HG03469 (cell line): ENCODE results near the gene DPM2.
A peak's percentile ranks its signal among the peaks of the same experiment; 100 is the strongest.

Experiments
- ATAC-seq: cut with Tn5 transposase; IDR thresholded peaks from one replicate; pipeline ENCODE4 v1.9.1; 2021; ENCODE audit warnings: mild to moderate bottlenecking, moderate library complexity, moderate number of reproducible peaks; ENCODE audit not compliant: unreplicated experiment

Gene DPM2

DNA sequence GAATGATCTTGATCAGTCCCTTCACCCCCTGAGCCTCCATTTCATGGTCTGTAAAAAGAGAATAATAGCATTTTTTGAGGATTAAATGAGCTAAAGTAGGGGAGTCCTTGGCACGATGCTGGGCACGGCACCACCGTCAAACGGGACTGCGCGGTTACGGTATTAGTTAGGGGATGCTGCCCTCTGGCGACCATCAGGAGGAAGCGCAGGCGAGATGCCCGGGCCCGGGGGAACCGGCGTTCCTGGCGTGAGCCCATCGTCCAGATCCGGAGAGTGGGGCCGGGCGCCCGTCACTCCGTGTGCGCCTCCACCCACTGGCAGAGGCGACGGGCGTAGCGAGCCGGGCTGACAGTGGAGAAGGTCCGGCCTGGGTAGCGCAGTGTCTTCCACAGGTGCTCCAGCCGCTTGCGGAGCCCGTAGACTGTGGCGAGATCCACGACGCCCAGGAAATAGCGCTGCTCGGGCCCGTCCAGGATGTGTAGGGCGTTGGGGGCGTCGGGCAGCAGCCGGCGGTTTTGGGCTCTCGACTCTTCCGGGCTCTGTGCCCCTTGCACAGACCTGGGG lies 16.0 kb downstream of the DPM2 start:
- no peak for ATAC-seq

DNA sequence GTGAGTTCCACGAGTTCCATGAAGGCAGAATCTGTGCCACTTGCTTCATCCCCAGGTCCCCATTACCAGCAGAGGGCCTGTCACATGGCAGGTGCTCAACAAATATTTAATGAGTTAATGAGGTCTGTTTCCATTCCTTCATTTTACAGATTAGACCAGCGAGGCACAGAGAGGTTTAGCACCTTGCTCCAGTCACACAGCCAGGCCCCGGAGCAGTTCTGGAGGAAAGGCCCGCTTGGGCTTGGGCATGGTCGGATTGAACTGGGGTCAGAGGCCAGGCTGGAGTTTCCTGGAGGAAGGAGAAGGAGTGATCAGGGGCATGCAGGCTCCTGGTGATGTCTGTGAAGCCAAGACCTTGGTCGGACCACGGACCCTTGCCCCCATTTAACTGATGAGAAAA lies 16.9 kb downstream of the DPM2 start:
- no peak for ATAC-seq

DNA sequence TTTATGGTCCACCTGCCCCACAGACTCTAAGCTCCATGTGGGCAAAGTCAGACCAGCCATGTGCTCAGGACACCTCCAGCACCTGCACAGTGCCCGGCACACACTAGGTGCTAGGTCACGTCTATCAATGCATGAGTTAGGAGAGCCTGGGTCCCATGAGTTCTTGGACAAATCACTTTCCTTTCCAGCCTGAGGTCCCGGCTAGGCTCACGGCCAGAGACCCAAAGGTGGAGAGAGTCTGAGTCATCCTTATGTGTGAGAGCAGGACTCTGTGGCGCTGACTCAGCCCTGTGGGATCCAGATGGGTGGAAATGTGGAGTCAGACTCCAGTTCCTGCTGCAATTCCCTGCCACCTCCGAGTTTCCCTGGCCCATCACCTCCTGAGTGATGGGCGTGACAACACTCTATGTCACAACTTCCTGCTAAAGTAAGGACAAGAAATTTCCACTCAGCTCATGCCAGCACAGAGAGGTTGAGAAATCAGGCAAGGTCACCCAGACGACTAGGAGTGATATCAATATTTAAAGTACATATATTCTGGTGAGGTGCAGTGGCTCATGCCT lies 18.3 kb downstream of the DPM2 start:
- ATAC-seq = no peak

DNA sequence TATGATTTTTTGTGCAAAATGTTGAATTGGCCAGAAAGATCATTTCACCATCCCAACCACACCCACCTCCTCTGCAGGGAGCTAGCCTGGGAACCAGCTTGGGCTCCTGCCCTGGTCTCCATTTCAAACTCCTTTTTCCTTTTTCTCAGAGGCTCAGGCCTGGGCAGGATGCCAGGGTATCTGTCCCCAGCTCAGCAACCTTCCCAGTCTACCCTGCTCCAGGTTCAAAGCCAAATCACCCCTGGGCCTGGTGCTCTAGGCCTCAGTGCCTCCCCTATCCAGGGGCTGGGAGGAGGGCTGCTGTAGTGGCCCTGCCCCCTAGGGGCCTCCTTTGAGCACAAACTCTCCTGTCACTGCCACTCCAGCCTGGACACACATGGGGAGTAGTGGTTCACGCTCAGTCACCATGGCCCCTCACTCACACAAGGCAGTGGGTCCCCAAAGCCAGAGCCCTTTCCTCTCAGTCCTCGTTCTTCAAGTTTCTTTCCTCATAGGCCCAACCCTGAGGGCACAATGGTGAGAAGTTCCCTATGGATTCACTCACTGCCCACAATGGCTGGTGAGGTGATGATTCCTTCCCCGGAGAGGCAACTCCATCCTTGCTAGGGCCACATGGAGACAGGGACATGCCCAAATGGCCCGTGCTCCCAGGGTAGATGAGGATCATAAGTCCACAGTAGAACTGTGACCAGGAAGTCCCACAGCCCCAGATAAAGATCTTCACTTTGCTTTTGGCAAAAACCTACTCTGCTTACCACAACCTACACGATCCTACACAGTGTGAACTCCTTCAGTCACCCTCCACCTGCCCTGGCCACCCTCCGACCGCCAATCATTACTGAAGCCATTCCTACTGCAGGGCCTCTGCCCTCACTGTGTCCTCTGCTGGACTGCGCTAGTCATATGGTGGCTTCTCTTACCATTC lies 19.2 kb downstream of the DPM2 start:
- ATAC-seq = no peak

DNA sequence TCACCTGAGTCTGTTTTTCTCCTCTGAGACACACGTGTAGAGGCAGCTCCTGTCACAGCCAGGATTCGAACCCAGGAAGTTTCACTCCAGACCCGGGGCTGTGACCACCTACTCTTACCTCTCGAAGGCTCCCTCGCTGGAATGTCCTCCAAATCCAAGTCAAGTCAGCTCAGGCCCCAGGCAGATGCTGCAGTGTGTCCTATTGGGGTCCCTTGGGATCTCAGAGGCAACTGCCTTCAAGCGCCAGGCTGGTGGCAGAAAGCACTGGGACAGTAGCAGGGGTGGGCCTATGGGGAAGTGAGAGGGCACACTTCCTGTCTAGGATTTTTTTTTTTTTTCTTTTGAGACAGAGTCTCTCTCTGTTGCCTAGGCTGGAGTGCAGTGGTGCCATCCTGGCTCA lies 20.1 kb downstream of the DPM2 start:
- no peak for ATAC-seq

DNA sequence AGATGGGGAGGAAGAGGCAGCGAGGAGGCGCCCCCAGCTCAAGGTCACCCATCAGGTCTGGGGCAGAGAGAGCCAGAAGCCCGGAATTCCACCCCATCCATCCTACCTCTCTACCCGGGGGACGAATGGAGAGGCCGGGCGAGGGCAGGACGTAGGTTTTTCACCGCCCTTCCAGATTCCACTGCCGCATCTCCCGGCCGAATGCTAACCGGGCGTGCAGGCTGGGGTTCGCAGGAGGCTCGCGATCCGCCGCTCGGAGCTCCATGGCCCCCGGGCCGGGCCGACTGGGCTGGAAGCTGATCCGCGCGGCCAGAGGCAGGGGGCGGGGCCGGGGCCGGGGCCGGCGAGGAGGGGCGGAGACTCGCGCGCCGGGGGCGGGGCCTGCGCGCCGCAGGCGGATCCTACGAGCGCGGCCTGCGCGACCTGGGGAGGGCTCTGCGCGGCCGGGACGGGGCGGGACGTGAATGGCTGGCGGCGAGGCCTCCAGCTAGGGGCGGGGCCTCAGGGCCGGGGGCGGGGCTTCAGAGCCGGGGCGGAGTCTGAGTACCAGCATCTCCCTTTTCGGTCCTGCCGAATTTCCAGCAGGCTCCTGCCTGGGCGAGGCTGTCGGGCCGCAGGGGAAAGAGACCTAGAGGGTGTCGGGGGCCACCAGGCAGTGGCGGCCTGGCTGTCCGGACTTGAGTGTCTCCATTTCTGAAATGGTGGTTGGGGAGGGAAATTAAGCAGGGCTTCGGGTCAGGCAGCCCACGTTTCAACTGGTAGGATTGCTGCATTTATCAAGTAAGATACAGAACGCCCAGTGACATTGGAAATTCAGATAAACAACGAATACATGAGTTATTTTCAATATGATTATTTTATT lies 20.7 kb downstream of the DPM2 start, which contains the start of gene ST6GALNAC4:
ST6GALNAC4 (minus strand) TSS at position 322 of the 862 bp plus-strand sequence. CDS start 622 bp downstream, outside the sequence.
- peak; percentile 34 for ATAC-seq

DNA sequence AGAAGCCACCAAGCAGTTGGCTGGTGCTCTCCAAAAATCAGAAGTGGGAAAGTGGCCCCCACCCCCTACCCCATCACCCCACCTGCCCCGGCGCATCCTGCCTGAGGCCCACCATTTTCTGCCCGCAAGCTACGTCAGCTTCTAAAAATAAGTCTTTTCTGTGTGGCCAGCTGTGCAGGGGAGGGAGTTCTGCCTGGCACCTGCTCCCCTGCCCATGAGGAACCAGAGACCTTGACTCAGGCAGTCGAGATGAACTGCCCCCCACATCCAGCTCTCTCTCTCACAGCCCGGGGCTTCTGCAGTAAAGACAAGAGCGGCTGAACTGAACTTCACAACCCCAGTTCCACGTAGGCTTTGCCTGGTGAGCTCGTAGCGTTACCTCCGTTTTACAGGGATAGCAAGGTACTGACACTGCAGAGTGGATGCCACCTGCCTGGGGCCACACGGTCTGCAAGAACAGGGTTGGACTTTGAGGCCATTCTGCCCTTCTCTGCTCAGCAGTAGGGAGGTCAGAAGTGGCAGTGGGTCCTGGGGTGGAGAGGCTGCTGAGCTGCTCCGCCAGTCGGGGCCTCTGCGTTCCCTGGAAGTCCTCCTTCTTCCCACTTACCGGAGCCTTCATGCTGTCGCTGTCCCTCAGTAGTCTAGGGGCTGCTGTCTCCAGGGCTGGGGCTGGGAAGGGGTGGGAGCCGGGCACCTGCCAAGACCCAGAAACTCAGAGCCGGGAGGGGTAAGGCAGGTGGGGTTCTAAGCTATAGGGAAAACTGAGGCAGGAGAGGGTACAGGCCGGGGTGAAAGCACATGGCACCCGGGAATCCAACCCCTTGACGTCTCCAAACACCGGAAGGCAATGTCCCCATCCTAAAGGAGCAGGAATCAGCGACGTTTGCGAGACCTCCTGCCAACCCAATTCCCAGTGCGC lies 21.6 kb downstream of the DPM2 start:
- no peak for ATAC-seq

DNA sequence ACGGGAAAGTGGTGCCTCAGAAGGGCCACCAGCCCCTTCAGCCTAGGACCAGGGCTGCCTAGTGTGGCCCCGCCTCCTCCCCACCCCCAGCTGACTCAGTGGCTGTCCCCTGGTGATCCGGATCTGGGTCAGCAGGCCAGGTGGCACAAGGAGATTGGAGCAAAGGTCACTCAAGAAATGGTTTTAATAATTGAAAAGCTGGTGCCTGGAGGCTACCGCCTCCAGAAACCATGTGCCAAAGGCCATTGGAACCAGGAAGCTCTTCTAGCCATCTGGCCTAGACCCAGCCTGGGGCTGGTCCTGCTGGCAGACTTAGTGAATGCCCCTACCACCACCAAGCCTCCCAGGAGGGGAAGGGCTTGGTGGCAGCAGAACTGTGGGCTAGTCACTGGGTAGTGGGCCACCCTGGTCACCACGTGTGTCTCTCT lies 22.3 kb downstream of the DPM2 start:
- ATAC-seq = no peak

DNA sequence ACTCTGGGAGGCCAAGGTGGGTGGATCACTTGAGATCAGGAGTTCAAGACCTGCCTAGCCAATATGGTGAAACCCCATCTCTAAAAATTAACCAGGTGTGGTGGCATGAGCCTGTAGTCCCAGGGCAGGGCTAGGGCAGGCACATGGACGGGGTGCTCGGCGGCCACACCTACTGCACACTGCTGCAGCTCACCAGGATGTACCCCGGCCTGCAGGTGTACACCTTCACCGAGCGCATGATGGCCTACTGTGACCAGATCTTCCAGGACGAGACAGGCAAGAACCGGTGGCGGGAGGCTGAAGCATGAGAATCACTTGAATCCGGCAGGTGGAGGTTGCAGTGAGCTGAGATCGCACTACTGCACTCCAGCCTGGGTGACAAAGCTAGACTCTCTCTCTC lies 24.0 kb downstream of the DPM2 start:
- no peak for ATAC-seq

DNA sequence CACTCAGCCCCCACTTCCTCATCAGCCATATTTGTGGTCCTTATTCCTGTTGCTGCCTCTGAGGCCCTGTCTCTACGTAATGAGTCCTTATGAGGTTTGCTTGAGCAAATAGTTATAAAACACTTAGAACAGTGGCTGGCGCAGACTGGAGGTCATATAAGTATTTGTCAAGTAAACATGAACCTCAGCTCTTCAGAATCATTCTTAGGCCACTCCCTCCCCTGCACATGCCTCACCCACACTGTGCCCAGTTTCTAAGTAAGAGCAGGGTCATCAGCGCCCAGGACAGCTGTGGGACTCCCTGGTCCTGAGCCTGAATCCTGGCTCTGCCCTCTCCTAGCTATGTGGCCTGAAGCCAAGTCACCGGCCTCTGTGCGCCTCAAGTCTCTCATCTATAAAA lies 24.8 kb downstream of the DPM2 start:
- ATAC-seq = no peak

DNA sequence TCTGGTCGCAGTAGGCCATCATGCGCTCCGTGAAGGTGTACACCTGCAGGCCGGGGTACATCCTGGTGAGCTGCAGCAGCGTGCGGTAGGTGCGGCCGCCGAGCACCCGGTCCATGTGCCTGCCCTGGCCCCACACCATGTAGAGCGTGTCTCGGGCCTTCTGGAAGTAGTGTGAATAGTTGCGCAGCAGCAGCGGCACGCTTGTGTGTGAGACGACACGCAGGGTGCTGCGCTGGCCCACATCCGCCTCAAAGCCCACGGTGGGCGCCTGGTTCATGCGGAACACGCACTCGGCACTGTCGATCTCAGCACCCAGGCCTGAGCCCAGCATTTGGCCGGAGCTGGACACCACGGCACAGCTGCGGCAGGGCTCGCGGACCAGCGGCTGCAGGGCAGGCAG lies 25.4 kb downstream of the DPM2 start:
- ATAC-seq = no peak

DNA sequence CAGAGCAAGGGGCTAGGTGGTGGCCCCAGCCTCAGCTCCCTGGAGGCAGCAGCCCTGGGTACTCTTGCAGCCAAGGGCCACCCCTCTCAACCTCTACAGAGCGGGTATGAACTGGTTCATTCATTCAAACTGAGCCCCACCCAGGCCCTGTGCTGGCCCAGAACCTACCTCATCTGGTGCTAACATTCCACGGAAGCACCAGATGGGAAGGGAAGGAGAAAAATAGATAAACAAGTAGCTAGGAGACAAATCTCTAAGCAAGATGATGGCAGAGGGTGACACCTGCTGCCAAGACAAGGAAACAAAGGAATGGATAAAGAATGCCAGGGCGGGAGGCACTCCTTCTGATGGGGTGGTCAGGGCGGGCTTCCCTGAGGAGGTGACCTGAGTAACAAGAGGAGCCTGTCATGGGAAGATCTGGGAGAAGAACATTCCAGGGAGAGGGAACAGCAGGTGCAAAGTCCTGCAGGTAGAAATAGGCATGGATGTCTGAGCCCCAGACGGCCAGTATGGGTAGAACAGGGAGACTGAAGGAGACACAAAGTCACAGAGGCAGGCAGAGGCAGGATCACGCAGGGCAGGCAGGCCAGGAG lies 26.9 kb downstream of the DPM2 start:
- ATAC-seq = no peak

DNA sequence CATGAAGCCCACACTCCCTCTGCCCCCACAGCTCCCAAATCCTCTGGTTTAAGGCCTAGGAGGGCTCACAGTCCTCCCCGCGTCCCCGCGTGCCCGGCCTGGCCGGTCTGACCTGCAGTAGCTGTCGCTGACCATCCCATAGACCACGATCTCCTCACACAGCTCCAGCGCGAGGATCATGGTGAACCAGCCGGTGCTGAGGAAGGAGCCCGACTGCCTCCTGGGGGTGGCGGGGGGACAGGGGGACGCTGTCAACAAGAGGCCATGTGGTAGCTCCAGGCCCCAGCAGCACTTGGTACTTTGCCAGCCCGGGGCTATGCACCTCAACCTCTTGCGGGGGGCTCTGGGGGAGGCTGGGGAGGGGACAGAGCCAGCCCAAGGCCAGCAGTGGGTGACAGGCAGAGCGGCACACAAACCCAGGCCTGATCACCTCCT lies 27.8 kb downstream of the DPM2 start:
- ATAC-seq = no peak

DNA sequence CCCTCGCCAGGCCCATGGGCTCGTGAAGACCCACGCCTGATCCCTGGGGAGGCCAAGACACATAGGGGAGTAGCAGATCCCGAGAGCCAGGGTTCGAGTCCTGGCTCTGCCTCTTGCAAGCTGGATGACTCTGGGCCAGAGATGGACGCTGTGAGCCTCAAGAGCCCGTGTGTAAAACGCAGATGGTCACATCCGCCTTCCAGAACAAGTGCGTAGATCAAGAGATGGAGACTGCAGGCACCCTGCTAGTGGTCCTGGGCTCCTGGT lies 29.1 kb downstream of the DPM2 start:
- ATAC-seq = no peak

DNA sequence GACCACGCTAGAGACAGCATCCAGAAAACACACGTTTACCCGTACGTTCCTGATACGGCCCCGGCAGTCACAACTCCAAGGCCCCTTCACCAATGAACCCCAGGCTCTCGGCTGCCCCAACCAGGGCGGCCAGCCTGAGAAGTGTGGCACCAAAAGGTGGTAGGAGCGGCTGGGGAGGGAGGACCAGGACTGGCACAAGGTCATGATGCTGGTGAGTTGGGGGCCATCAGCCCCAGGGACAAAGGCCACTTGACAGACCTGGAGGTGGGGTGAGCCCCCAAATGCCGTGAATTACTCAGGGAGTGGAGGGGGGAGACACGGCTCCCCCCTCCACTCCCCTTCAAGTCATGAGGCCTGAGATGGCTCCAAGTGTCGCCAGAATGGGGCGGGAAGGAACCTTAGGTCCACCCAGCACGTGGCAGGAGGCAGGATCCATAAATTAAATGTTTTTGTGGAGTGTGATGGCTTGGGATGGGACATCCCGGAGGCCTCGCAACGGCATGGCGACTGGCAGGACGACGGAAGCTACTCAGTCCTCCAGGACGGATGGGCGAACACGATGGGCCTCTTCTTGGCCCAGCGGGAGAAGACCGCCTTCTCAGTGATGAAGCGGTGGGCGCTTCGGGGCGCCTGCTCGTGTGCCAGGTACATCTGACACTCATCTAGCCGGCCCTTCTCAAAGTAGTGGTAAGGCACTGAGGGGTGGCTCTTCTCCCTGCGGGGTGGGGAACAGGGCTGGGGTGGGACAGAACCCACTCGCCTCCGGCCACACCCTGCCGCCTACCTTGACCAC lies 29.6 kb downstream of the DPM2 start:
- no peak for ATAC-seq

DNA sequence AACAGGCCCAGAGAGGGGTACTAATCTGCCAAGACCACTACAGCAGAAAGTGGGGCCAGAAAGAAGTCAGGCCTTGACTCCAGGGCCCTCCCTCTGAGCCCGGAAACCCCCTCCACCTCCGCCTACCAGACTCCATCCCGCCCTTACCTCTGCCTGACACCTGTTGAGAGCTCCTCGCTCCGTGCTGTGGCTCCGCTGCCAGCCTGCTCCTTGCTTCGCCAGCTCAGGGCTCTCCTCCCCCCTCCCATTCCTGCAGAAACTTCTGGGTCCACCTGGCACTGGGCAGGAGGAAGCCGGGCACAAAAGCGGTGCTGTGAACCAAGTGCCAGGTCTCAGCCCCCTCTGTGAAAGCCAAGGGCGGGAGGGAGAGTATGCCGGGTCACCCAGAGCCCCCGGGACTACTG lies 31.9 kb downstream of the DPM2 start:
- ATAC-seq = no peak

DNA sequence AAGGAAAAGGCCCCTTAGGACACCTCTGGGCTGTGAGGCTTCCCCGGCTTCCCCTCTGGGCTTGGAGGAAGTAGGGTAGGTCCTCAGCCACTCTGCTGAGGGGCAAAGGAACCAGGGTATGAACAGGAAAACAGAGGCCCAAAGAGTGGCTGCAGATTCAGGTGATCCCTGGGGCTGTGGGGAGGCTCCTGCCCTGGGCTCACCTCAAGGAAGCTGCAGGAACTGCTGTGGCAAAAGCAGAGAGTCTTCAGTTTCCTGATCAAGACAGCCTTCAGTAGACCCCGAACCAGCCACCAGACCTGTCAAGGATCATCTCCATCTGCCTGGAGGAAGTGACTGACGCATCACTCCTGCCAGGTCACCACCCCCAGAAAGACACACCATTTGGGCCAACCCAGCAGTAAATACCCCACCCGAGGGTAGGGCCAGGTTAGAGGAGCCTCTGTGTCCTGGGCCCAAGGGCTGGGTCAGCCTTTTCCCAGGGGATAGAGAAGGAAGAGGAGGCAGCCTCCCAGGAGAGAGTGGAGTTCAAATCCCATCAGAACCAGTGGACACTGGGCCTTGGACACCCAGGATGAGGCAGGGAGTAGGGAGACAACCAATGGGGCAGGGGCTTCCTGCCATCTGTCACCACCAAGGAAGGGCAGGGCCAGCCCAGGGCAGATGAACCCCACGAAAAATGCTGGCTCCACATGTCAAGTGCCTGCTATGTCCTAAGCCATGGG lies 32.5 kb downstream of the DPM2 start:
- no peak for ATAC-seq

DNA sequence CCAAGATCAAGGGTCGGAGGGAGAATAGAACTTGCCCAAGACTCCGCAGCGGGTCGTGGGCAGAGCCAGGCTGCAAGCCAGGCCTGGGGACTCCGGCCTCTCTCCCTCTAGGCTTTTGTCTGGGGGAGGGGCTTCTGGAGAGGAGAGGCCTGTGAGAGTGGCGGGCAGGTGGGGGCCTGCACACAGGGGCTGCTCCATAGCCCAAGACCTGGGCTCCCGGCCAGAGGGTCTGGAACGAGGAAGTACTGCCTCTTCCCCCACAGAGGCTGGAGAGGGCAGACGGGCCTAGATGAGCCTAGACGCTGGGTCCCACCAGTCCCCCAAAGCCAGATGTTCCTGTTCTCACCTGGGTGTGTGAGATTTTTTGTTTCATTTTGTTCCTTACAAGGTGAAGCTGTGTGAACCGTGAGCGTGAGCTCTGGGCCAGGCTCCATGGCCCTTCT lies 33.1 kb downstream of the DPM2 start:
- no peak for ATAC-seq
